Parathyroid adenoma (tissue), 2 donors: ENCODE measurements around the gene ZSCAN12.
A peak's percentile ranks its signal among the peaks of the same experiment; 100 is the strongest.
"Not testable (repeated sequence)": the region's sequence is repeated elsewhere in the genome, so short reads cannot be mapped to it uniquely, and the experiment has no call there.

ENCODE experiments used
- H2AFZ ChIP-seq: fragments of 300-600 bp; sonication (generic); one replicate; pipeline ENCODE4 v1.7.0; 2017; ENCODE audit warnings: antibody characterized with exemption, mild to moderate bottlenecking
- H3K27ac ChIP-seq: fragments of 300-600 bp; sonication (generic); one replicate; pipeline ENCODE4 v1.7.0; 2017
- H3K27me3 ChIP-seq: fragments of 300-600 bp; sonication (generic); one replicate; pipeline ENCODE4 v1.7.0; 2017; ENCODE audit warnings: low read length; ENCODE audit not compliant: control insufficient read depth, insufficient read depth
- H3K36me3 ChIP-seq: fragments of 300-600 bp; sonication (generic); one replicate; pipeline ENCODE4 v1.7.0; 2017; ENCODE audit warnings: low read length; ENCODE audit not compliant: control insufficient read depth, insufficient read depth
- H3K4me1 ChIP-seq: fragments of 300-600 bp; sonication (generic); one replicate; pipeline ENCODE4 v1.7.0; 2017; ENCODE audit warnings: control low read depth
- H3K4me2 ChIP-seq: fragments of 300-600 bp; sonication (generic); one replicate; pipeline ENCODE4 v1.7.0; 2017; ENCODE audit warnings: low read length
- H3K4me3 ChIP-seq: fragments of 300-600 bp; sonication (generic); one replicate; pipeline ENCODE4 v1.7.0; 2017; ENCODE audit warnings: low read depth, low read length
- H3K79me2 ChIP-seq: fragments of 300-600 bp; sonication (generic); one replicate; pipeline ENCODE4 v1.7.0; 2017; ENCODE audit warnings: control low read depth
- H3K9ac ChIP-seq: fragments of 300-600 bp; sonication (generic); one replicate; pipeline ENCODE4 v1.7.0; 2017; ENCODE audit warnings: mild to moderate bottlenecking
- H3K9me3 ChIP-seq: fragments of 300-600 bp; sonication (generic); one replicate; pipeline ENCODE4 v1.7.0; 2017; ENCODE audit warnings: low read length; ENCODE audit not compliant: control insufficient read depth
- TF ChIP-seq, protein P1 (sequence below): fragments of 300-600 bp; sonication (generic); IDR thresholded peaks from one replicate; pipeline ENCODE4 v1.7.0; 2017; ENCODE audit warnings: antibody characterized with exemption, mild to moderate bottlenecking
- donor health status: primary hyperparathyroidism.

Gene ZSCAN12

DNA sequence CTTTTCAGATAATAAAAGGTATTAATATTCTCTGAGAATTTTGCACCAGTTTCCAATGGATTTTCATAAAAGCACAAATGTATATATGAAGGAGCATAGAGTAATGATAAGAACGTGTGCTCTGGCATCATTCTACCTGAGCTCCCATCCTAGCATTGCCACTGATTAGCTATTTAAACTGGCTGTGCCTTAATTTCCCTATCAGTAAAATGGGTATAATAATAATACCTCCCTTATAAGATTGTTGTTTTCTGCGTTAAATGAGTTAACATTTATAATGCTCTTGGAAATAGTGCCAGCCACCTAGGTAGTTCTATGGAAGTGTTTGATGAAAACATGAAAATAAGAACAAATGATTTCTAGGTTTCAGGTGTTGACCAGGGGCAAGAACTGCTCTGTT is 38.6 kb downstream of the ZSCAN12 start:
- H3K4me3 ChIP-seq: no peak overlapping the region
- peaks cover 12% of the 10 kb centered on the region for H3K79me2 ChIP-seq
- H3K36me3 ChIP-seq: no peaks in the 10 kb centered on the region
- H2AFZ ChIP-seq: no peak overlapping the region
- TF ChIP-seq, protein P1, sequence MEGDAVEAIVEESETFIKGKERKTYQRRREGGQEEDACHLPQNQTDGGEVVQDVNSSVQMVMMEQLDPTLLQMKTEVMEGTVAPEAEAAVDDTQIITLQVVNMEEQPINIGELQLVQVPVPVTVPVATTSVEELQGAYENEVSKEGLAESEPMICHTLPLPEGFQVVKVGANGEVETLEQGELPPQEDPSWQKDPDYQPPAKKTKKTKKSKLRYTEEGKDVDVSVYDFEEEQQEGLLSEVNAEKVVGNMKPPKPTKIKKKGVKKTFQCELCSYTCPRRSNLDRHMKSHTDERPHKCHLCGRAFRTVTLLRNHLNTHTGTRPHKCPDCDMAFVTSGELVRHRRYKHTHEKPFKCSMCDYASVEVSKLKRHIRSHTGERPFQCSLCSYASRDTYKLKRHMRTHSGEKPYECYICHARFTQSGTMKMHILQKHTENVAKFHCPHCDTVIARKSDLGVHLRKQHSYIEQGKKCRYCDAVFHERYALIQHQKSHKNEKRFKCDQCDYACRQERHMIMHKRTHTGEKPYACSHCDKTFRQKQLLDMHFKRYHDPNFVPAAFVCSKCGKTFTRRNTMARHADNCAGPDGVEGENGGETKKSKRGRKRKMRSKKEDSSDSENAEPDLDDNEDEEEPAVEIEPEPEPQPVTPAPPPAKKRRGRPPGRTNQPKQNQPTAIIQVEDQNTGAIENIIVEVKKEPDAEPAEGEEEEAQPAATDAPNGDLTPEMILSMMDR: no peak
- H3K27ac ChIP-seq: no peak overlapping the region
- H3K27me3 ChIP-seq: no peaks in the 10 kb centered on the region
- H3K9ac ChIP-seq: no peak overlapping the region
- no peak overlapping the region for H3K4me2 ChIP-seq
- no peaks in the 10 kb centered on the region for H3K9me3 ChIP-seq
- H3K4me1 ChIP-seq: no peaks in the 10 kb centered on the region

DNA sequence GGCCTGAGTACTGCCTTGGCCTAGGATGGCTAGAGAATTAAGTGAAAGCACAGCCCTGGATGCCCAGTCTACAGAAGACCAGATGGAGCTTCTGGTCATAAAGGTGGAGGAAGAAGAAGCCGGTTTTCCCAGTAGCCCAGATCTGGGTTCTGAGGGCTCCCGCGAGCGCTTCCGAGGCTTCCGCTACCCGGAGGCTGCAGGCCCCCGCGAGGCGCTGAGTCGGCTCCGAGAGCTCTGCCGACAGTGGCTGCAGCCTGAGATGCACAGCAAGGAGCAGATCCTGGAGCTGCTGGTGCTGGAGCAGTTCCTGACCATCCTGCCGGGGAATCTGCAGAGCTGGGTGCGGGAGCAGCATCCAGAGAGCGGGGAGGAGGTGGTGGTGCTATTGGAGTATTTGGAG is 40.0 kb downstream of the ZSCAN12 start:
- H3K4me3 ChIP-seq, H3K27ac ChIP-seq, H3K9ac ChIP-seq, H3K36me3 ChIP-seq, H3K79me2 ChIP-seq, H2AFZ ChIP-seq, H3K27me3 ChIP-seq, H3K4me2 ChIP-seq, H3K4me1 ChIP-seq, H3K9me3 ChIP-seq: not testable (repeated sequence)

DNA sequence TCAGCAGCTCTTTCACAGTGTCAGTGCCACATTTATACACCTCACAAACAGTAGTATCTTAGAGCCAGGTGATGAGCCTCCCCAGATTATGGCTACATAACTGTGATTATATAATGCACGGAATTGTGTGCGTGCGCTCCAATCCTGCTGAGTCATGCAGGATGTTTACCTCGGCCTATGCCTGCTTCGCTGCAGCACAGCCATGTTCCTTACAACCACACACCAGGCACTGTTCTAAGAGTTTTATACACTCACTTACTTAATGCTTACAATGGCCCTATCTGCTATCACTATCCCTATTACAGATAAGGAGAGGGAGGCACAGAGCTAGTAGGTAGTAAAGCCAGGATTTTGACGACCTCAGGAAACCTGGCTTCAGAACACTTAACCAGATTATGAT is 42.5 kb downstream of the ZSCAN12 start:
- Histone ChIP-seq H3K4me3 (no peak overlapping the region), H2AFZ (no peak overlapping the region), H3K9ac (no peak overlapping the region), H3K9me3 (no peaks in the 10 kb centered on the region), H3K4me2 (no peak overlapping the region), H3K79me2 (peaks cover 2% of the 10 kb centered on the region), H3K27me3 (no peaks in the 10 kb centered on the region), H3K4me1 (peaks cover 6% of the 10 kb centered on the region), H3K27ac (no peak overlapping the region), H3K36me3 (no peaks in the 10 kb centered on the region)
- TF ChIP-seq, protein P1: no peak

DNA sequence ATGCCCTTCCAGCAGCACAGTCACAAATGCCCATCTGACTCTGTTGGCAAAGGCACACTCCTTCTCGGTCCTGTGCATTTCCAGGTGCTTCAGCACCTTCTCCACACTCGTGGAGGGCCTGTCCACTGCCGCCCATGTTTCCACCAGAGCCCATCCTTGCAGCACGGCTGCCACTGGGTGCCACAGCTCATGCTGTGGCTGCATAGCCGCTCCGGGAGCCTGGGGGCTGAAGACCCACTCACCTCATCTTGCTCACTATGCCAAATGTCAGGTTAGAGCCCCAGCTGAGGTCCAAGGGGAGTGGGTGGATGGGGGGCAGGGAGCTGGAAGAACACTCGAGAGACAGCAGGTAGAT is 42.9 kb downstream of the ZSCAN12 start:
- Histone ChIP-seq H3K36me3 (no peaks in the 10 kb centered on the region), H2AFZ (no peak overlapping the region), H3K27ac (no peak overlapping the region), H3K27me3 (no peaks in the 10 kb centered on the region), H3K9ac (no peak overlapping the region), H3K4me3 (no peak overlapping the region), H3K79me2 (peaks cover 2% of the 10 kb centered on the region), H3K9me3 (no peaks in the 10 kb centered on the region), H3K4me1 (peaks cover 6% of the 10 kb centered on the region), H3K4me2 (no peak overlapping the region)
- TF ChIP-seq, protein P1: no peak

DNA sequence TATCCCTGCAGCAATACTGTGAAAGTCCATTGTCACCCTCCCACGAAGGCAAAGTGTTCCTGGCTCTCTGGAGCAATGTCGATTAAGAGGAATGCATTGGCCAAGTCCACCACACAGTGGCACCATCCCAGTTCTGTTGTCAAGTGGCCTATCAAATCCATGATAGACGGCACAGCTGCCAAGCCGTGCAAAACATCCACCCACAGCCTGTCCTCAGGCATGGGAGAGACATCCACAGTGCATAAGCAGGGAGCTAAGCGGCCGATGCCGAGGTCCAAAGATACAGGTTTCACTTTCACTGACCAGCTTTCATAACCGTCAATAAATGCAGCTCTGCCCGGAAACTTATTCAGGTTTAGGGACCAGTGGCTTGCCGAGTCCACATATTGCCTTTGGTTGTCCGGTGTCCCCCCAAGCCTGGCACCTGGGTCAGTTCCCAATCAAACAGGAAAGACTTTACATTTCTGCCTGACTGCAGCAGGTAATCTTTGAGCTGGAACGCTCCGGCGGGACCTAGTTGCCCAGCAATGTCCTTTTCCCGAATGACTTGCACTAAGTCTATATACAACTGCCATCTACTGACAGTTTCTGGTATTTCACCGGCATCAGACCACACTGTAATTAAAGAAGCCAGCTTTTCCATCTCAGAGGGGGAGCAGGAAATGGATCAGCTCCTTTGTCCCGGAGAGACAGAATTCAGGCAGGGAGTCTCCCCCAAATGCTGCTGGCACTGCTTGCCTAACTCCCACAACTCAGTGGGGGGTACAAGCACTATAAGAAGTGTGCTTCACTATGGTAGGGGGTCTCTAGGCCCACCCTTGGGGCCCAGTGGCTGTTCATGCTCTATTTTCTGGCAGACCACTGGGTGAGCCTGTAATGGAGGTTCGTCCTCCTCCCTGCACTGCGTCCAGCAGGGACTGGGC is 43.5 kb downstream of the ZSCAN12 start:
- H3K9ac ChIP-seq: no peak overlapping the region
- H2AFZ ChIP-seq: peak overlapping the region; percentile 77
- H3K4me3 ChIP-seq: peak overlapping the region; percentile 81
- H3K4me2 ChIP-seq: peak overlapping the region; percentile 96
- H3K27me3 ChIP-seq: no peaks in the 10 kb centered on the region
- H3K9me3 ChIP-seq: no peaks in the 10 kb centered on the region
- TF ChIP-seq, protein P1: peak; percentile 90
- peaks cover 8% of the 10 kb centered on the region for H3K4me1 ChIP-seq
- peak overlapping the region; percentile 68 for H3K27ac ChIP-seq
- no peaks in the 10 kb centered on the region for H3K36me3 ChIP-seq
- H3K79me2 ChIP-seq: peaks cover 2% of the 10 kb centered on the region
